OCI-LY7 (cell line): ENCODE measurements around the gene OTUD7B. TPM values are rescaled to one million over a fixed set of nuclear protein-coding genes. Genes with fewer than 3 reads are reported as not detected.

Experiments
- BruUV-seq: library from RNA; stranded (reverse); fragments of 400-500 nt; replicated peaks from 2 replicates; lab custom pipeline; 2021; lab: Mats Ljungman, UMichigan
- CTCF ChIA-PET: fragments of 300-600 bp; sonication (Branson Sonifier 250); formaldehyde crosslinking; loops from one replicate; lab custom pipeline; 2022; ENCODE audit warnings: antibody characterized with exemption; ENCODE audit not compliant: unreplicated experiment; lab: Charles Lee
- POLR2A ChIA-PET: fragments of 300-600 bp; sonication (Branson Sonifier 250); formaldehyde crosslinking; loops from one replicate; lab custom pipeline; 2022; ENCODE audit warnings: antibody characterized with exemption; lab: Charles Lee
- DNase-seq: peaks from one replicate; pipeline ENCODE4 v3.0.0-alpha.2; 2015; ENCODE audit warnings: low spot score
- H2AFZ ChIP-seq: fragments of 200-600 bp; sonication (generic), shearing (Covaris generic); 2 replicates; pipeline ENCODE4 v1.6.1; 2014; ENCODE audit warnings: mild to moderate bottlenecking, antibody characterized with exemption, low read length, moderate library complexity
- H3K27ac ChIP-seq: fragments of 200-600 bp; sonication (generic); 2 replicates; pipeline ENCODE4 v1.5.1; 2014; ENCODE audit warnings: mixed run types, low read depth, mild to moderate bottlenecking, moderate library complexity, low read length, inconsistent platforms; ENCODE audit not compliant: poor library complexity, severe bottlenecking
- H3K36me3 ChIP-seq: fragments of 200-600 bp; sonication (generic); 2 replicates; pipeline ENCODE4 v1.6.1; 2014; ENCODE audit warnings: mild to moderate bottlenecking, antibody characterized with exemption, low read length, moderate library complexity, mixed read lengths; ENCODE audit not compliant: insufficient read depth
- H3K4me1 ChIP-seq: fragments of 200-600 bp; sonication (generic); 2 replicates; pipeline ENCODE4 v1.5.1; 2014; ENCODE audit warnings: mild to moderate bottlenecking, low read length; ENCODE audit not compliant: insufficient read depth, poor library complexity, severe bottlenecking
- H3K4me2 ChIP-seq: fragments of 200-600 bp; sonication (generic); 2 replicates; pipeline ENCODE4 v1.6.1; 2014; ENCODE audit warnings: mild to moderate bottlenecking, low read length
- H3K4me3 ChIP-seq: fragments of 200-600 bp; sonication (generic); 2 replicates; pipeline ENCODE4 v1.5.1; 2014; ENCODE audit warnings: mild to moderate bottlenecking, low read depth, low read length; ENCODE audit not compliant: poor library complexity, severe bottlenecking
- H3K79me2 ChIP-seq: fragments of 200-600 bp; sonication (generic); 2 replicates; pipeline ENCODE4 v1.6.1; 2016; ENCODE audit warnings: low read depth, mild to moderate bottlenecking, low read length, moderate library complexity, mixed read lengths; ENCODE audit not compliant: insufficient read depth
- H3K9me2 ChIP-seq: fragments of 200-600 bp; sonication (generic); 2 replicates; pipeline ENCODE4 v1.6.1; 2016; ENCODE audit warnings: mild to moderate bottlenecking, low read length, mixed read lengths; ENCODE audit not compliant: insufficient read depth
- H3K9me3 ChIP-seq: fragments of 200-600 bp; sonication (generic); 2 replicates; pipeline ENCODE4 v1.6.1; 2014; ENCODE audit warnings: mild to moderate bottlenecking, mixed run types, low read length, mixed read lengths
- H4K20me1 ChIP-seq: fragments of 200-600 bp; sonication (generic); 2 replicates; pipeline ENCODE4 v1.6.1; 2014; ENCODE audit warnings: mild to moderate bottlenecking, antibody characterized with exemption, low read length, moderate library complexity, mixed read lengths; ENCODE audit not compliant: insufficient read depth
- EZH2phosphoT487 ChIP-seq: fragments of 200-600 bp; sonication (generic); IDR thresholded peaks from 2 replicates; pipeline ENCODE4 v1.6.1; 2018; ENCODE audit warnings: low read depth, borderline replicate concordance, mild to moderate bottlenecking, mixed run types, antibody characterized with exemption, low read length, moderate library complexity, mixed read lengths
- intact Hi-C: fragments of 100-400 bp; cut with micrococcal nuclease; formaldehyde crosslinking; loops from one replicate; pipeline ENCODE4 v1.10.0; 2022; ENCODE audit not compliant: unreplicated experiment
- total RNA-seq, 2 experiments: library from RNA; depleted of rRNA in 1 of 2; stranded (reverse); fragments of >200 nt in 1 of 2; shearing (Covaris generic) in 1 of 2; gene quantifications; 2 replicates each; pipeline ENCODE4 v1.2.3, GENCODE V29; 2014 to 2022
- TF ChIP-seq, protein P1 (sequence below): fragments of 200-600 bp; sonication (generic); conservative IDR thresholded peaks from 2 replicates; pipeline ENCODE4 v1.5.1; 2014; ENCODE audit warnings: mild to moderate bottlenecking, antibody characterized with exemption, low read length, moderate library complexity, mixed read lengths

The OTUD7B gene
- total RNA-seq, 2 experiments from 2014 or later, result 1.7 to 4.3 TPM

DNA sequence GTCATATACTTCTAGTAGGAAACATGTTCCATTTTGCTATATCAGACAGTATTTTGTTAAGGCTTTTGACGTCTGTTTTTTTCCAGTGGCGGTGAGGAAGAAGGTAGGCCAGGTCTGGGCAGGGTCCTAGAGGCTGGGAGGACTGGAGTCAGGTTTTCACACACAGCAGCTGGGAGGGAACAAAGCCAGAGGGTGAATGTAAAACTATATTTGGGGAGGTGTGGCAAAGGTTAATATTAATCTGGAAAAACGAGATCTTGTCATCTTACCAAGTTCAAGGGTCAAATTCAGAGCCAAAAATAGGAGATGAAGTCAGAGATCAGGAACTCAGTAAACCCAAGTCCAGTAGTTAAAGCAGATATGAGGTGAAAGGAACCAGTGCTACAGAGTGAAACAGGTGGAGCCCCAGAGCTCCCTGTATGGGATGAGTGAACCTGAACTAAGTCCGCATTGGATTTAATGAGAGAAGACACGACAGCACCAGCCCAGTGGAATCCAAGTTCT lies 10.7 kb upstream of the OTUD7B start:
- intact Hi-C loops, result loop anchor here (5.0 kb wide), 1 partner anchor 44 kb away; no protein-coding TSS in a partner anchor

DNA sequence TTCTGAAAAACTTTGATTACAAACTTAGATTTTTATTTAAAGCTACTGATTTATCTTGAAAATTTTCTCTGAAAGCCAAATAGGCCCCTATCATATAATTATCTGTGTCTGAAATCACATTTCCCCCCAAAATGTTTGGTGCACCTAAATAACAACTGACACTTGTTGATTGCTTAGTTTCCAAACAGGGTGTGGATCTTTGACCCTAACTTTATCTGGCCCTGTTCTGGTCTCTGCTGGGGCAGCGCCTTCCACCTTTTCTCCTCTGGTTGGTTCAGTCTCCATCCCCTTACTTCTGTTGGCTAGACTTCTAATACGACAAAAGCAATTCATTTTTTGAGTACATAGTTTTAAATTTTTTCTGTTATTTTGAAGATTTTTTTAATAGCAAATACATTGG lies 10.2 kb upstream of the OTUD7B start:
- Histone ChIP-seq H3K36me3 (no peaks in the 10 kb centered on the region), H3K9me3 (no peaks in the 10 kb centered on the region), H2AFZ (no peak overlapping the region), H3K4me3 (no peak overlapping the region), H3K9me2 (no peaks in the 10 kb centered on the region), H3K79me2 (no peaks in the 10 kb centered on the region), H3K4me1 (peaks cover 10% of the 10 kb centered on the region), H3K27ac (no peak overlapping the region), H4K20me1 (no peaks in the 10 kb centered on the region), H3K4me2 (no peak overlapping the region)
- POLR2A ChIA-PET, result interaction anchor here (0.9 kb wide), 1 partner anchor 9 kb away, joined by 3 read pairs; no protein-coding TSS in a partner anchor
- DNase-seq, result no peak
- CTCF ChIA-PET, result no interaction called here
- no peak for TF ChIP-seq EZH2phosphoT487
- TF ChIP-seq, protein P1, sequence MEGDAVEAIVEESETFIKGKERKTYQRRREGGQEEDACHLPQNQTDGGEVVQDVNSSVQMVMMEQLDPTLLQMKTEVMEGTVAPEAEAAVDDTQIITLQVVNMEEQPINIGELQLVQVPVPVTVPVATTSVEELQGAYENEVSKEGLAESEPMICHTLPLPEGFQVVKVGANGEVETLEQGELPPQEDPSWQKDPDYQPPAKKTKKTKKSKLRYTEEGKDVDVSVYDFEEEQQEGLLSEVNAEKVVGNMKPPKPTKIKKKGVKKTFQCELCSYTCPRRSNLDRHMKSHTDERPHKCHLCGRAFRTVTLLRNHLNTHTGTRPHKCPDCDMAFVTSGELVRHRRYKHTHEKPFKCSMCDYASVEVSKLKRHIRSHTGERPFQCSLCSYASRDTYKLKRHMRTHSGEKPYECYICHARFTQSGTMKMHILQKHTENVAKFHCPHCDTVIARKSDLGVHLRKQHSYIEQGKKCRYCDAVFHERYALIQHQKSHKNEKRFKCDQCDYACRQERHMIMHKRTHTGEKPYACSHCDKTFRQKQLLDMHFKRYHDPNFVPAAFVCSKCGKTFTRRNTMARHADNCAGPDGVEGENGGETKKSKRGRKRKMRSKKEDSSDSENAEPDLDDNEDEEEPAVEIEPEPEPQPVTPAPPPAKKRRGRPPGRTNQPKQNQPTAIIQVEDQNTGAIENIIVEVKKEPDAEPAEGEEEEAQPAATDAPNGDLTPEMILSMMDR, result no peak
- intact Hi-C loops, result loop anchor here (5.0 kb wide), 1 partner anchor 43 kb away; no protein-coding TSS in a partner anchor
- BruUV-seq, result no TSS peak

More for the DNA sequence above, 10.7 kb upstream of the OTUD7B start:
- no TSS peak for BruUV-seq
- Histone ChIP-seq H3K4me2 (no peak overlapping the region), H3K36me3 (no peaks in the 10 kb centered on the region), H3K9me3 (no peaks in the 10 kb centered on the region), H3K4me3 (no peak overlapping the region), H3K9me2 (no peaks in the 10 kb centered on the region), H2AFZ (no peak overlapping the region), H3K79me2 (no peaks in the 10 kb centered on the region), H3K4me1 (peaks cover 10% of the 10 kb centered on the region), H3K27ac (no peak overlapping the region), H4K20me1 (no peaks in the 10 kb centered on the region)
- ChIA-PET POLR2A (interaction anchor here (0.9 kb wide), 1 partner anchor 10 kb away, joined by 3 read pairs; no protein-coding TSS in a partner anchor), CTCF (no interaction called here)
- DNase-seq, result no peak
- TF ChIP-seq, protein P1, result no peak
- TF ChIP-seq EZH2phosphoT487, result no peak

DNA sequence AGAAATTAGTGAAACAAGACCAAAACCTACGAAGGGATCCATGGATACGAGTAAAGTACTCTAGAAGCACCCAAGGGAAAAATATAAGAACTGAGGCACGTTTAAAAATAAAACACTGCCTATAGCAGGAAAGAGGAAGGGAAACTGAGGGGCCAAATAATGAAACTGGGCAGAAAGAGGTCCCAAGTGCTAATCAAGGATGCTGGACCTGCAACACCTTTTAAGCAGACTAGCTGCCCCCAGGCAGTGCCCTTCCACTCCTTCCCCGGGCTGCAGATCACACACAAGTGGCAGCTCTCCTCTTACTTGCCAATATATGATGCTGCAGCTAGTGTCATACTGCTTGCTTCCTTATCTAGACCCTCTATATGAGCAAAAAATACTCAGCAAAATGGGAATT lies 7.6 kb upstream of the OTUD7B start:
- intact Hi-C loops, result no loop called here
- no peaks in the 10 kb centered on the region for H3K36me3 ChIP-seq
- H3K9me3 ChIP-seq, result no peaks in the 10 kb centered on the region
- DNase-seq, result peak; percentile 14
- no peak overlapping the region for H2AFZ ChIP-seq
- no peaks in the 10 kb centered on the region for H3K9me2 ChIP-seq
- POLR2A ChIA-PET, result no interaction called here
- H4K20me1 ChIP-seq, result no peaks in the 10 kb centered on the region
- CTCF ChIA-PET, result interaction anchor here (0.6 kb wide), 1 partner anchor 27 kb away, joined by 5 read pairs; no protein-coding TSS in a partner anchor
- no peaks in the 10 kb centered on the region for H3K79me2 ChIP-seq
- no peak overlapping the region for H3K27ac ChIP-seq
- peak overlapping the region; percentile 29; the same call in 1 of the 2 replicates for H3K4me2 ChIP-seq
- BruUV-seq, result no TSS peak
- no peak for TF ChIP-seq EZH2phosphoT487
- TF ChIP-seq, protein P1, result no peak
- peaks cover 10% of the 10 kb centered on the region for H3K4me1 ChIP-seq
- H3K4me3 ChIP-seq, result no peak overlapping the region
